Mononuclear cell (primary cell): ENCODE measurements around the gene COPG1. TPM values are rescaled to one million over a fixed set of nuclear protein-coding genes. Genes with fewer than 3 reads are reported as not detected.

Experiments used
- H3K27me3 ChIP-seq: 2 replicates; pipeline ENCODE4 v1.6.0; 2011; ENCODE audit warnings: low read length, control low read depth; ENCODE audit not compliant: insufficient read depth
- H3K4me1 ChIP-seq: 2 replicates; pipeline ENCODE4 v1.5.1; 2011; ENCODE audit warnings: mild to moderate bottlenecking, low read length, control low read depth; ENCODE audit not compliant: insufficient read depth
- H3K4me3 ChIP-seq: 2 replicates; pipeline ENCODE4 v1.5.1; 2011; ENCODE audit warnings: mild to moderate bottlenecking, low read length, moderate library complexity
- H3K9me3 ChIP-seq: 2 replicates; pipeline ENCODE4 v1.5.1; 2011; ENCODE audit warnings: low read depth, mild to moderate bottlenecking, control low read depth, low read length
- total RNA-seq: library from RNA; depleted of rRNA; stranded (reverse); fragments of >200 nt; gene quantifications from one replicate; pipeline ENCODE4 v1.2.3, GENCODE V29; 2012

Gene COPG1
- total RNA-seq, 1 donor, result 61.7 TPM

GRCh38 chr3:129321887-129322286 is 72.5 kb downstream of the COPG1 start:
- peaks cover 10% of the 10 kb centered on the region for H3K4me1 ChIP-seq
- H3K27me3 ChIP-seq, result no peaks in the 10 kb centered on the region
- no peak overlapping the region for H3K4me3 ChIP-seq
- H3K9me3 ChIP-seq, result no peaks in the 10 kb centered on the region

GRCh38 chr3:129323651-129324294 is 74.4 kb downstream of the COPG1 start:
- Histone ChIP-seq H3K27me3 (no peaks in the 10 kb centered on the region), H3K4me1 (no peaks in the 10 kb centered on the region), H3K9me3 (no peaks in the 10 kb centered on the region), H3K4me3 (no peak overlapping the region)

- H3K4me3 ChIP-seq, result no peak overlapping the region
Measured at GRCh38 chr3:129324855-129325254, 75.4 kb downstream of the COPG1 start.

GRCh38 chr3:129325383-129325782 is 76.0 kb downstream of the COPG1 start:
- no peaks in the 10 kb centered on the region for H3K27me3 ChIP-seq
- no peaks in the 10 kb centered on the region for H3K9me3 ChIP-seq
- no peak overlapping the region for H3K4me3 ChIP-seq
- peaks cover 2% of the 10 kb centered on the region for H3K4me1 ChIP-seq

More at GRCh38 chr3:129324855-129325254, 75.4 kb downstream of the COPG1 start:
- no peaks in the 10 kb centered on the region for H3K4me1 ChIP-seq
- no peaks in the 10 kb centered on the region for H3K27me3 ChIP-seq
- H3K9me3 ChIP-seq, result no peaks in the 10 kb centered on the region

- Histone ChIP-seq H3K9me3 (no peaks in the 10 kb centered on the region), H3K4me1 (peaks cover 4% of the 10 kb centered on the region), H3K27me3 (no peaks in the 10 kb centered on the region), H3K4me3 (no peak overlapping the region)
Measured at GRCh38 chr3:129326138-129326537, 76.7 kb downstream of the COPG1 start.

GRCh38 chr3:129326595-129326994 is 77.2 kb downstream of the COPG1 start:
- no peak overlapping the region for H3K4me3 ChIP-seq
- H3K4me1 ChIP-seq, result peaks cover 4% of the 10 kb centered on the region

More at GRCh38 chr3:129326595-129326994, 77.2 kb downstream of the COPG1 start:
- no peaks in the 10 kb centered on the region for H3K9me3 ChIP-seq
- no peaks in the 10 kb centered on the region for H3K27me3 ChIP-seq

Other genes with a start within 250 kb of the COPG1 start
- gene EFCC1, start 248.3 kb upstream of the COPG1 start, total RNA-seq, result 0.10 TPM
- gene GP9, start 188.8 kb upstream of the COPG1 start, total RNA-seq, result 28.1 TPM
- 28.1 TPM for gene RAB43, start 127.8 kb upstream of the COPG1 start, total RNA-seq
- gene ISY1, start 88.5 kb upstream of the COPG1 start, total RNA-seq, result 24.9 TPM
- gene CNBP, start 65.7 kb upstream of the COPG1 start, total RNA-seq, result 353 TPM
- gene HMCES, start 29.3 kb downstream of the COPG1 start, total RNA-seq, result 37.9 TPM
- gene EFCAB12, start 179.0 kb downstream of the COPG1 start, total RNA-seq, result 1.4 TPM
- 60.2 TPM for gene MBD4, start 190.3 kb downstream of the COPG1 start, total RNA-seq
- gene IFT122, start 190.6 kb downstream of the COPG1 start, total RNA-seq, result 8.3 TPM